ENCODE measurements around the gene NEK11. TPM values are rescaled to one million over a fixed set of nuclear protein-coding genes. Genes with fewer than 3 reads are reported as not detected.
"Not testable (repeated sequence)": the region's sequence is repeated elsewhere in the genome, so short reads cannot be mapped to it uniquely, and the experiment has no call there.

The NEK11 gene
- polyA plus RNA-seq, 10 donors = 6.5 to 9.8 (median 8.2) TPM

DNA sequence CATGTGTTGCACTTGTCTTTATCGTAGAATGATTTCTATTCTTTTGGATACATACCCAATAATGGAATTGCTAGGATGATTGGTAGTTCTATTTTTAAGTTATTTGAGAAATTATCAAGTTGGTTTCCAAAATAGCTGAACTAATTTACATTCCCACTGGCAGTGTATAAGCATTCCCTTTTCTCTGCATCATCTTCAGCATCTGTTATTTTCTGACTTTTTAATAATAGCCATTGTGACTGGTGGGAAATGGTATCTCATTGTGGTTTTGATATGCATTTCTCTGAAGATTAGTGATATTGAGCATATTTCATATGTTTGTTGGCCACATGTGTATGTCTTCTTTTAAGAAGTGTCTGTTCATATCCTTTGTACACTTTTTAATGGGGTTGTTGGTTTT, 273.2 kb downstream of the NEK11 start:
- DNase-seq = no peak

DNA sequence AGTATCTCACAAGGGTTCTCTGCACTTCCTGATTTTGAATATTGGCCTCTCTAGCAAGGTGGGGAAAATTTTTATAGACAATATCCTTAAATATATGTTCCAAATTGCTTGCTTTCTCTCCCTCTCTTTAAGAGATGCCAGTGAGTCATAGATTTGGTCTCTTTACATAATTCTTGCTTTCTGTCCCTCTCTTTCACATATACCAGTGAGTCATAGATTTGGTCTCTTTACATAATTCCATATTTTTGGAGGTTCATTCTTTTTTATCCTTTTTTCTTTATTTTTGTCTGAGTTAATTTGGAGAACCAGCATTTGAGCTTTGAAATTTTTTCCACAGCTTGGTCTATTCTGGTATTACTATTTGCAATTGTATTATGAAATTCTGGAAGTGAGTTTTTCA, 277.2 kb downstream of the NEK11 start:
- no peak for DNase-seq

DNA sequence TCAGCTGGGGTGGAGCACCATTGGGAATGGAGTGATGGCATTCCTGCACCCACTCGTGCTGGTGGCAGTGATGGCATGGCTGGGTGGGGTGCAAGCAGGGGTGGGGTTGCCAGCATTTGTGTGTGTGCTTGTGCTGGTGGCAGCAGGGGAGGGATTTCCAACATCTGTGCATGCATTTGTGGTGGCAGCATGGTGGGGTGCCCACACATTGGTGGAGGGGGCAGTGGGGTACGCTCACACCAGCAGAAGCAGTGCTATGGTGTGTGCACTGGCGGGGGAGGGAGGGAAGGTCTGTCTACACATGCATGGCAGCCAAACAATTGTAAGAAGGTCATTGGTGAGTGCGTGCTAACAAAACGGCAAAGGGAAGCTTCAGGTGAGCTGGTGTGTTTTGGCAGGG, 278.2 kb downstream of the NEK11 start:
- DNase-seq = no peak

DNA sequence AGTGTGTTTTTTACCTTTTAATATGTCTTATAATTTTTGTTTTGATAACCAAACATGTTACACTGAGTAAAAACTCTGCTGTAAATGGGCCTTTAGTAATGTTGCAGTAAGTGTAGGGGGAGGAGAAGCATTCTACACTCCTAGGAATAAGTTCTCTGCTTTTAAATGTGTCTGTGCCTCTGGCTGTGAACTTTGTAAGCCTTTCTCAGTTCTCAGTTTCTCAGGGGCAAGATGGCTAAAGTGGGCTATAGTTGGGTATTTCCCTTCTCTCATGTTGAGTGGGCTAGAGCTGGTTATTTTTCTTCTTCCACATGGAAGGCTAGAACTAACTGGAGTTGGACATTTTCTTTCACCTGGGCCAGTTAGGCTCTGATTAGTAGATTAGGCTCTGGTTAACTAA, 279.6 kb downstream of the NEK11 start:
- no peak for DNase-seq

DNA sequence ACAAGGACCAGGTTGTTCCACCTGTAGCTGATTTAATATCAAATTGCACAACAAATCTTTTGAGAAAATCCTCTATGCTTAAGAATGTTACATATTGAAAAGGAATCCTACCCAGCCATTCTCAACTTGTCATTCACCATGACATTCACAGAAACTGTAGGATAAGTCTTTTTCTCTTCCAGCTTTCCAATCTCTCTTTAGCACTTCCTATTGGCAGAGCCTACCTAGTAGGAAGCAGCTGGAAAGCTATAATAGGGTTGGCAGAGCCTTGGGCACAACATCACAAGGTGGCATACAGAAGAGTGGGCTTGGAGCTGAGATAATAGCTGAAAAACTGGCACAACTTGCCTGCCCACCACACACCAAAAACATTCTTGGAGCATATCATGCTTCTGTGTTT, 287.6 kb downstream of the NEK11 start:
- no peak for DNase-seq

DNA sequence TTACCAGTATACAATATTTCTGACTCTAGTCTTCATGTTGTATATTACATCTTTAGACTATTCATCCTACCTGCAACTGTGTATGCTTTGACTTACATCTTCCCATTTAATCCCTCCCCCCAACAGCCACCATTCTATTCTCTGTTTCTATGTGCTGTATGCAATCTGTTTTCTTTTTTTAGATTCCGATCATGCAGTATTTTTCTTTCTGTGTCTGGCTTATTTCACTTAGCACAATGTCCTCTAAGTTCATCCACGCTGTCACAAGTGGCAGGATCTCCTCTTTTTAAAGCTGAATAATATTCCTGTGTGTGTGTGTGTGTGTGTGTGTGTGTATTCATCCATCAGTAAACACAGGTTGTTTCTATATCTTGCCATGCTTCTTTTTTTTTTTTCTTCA, 288.5 kb downstream of the NEK11 start:
- no peak for DNase-seq

DNA sequence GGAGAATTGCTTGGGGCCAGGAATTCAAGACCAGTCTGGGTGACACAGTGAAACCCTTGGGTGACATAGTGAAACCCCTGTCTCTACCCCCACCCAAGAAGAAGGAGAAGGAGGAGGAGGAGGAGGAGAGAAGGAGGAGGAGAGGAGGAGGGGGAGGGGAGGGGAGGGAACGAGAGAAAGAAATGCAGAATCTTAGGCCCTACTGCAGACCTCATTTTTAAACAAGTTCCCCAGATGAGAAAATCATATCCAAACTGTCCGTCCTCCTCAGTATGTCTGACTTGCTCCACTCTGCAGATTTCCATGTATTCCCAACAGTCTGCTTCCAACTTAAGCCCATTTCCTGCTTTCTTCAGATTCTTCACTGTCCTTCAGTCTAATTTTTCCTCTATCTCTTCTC, 291.0 kb downstream of the NEK11 start:
- no peak for DNase-seq

DNA sequence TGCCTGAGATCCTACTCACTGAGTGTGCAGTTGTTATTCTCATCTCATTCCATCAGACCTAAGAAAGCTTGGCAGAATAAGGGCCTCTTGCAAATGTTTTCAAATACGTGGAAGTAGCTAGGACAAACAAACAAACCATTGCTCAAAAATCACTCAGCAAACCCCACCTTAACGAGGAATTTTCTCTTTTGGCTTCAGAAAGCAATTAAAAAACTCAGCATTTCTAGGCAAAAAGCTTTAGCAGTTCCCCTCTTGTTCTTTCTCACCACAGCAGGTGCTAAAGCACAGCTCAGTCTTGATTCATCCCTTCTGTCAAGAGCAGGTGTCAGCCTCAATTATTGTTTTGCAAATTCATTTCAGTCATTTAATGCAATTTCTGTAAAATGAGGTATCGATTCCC, 296.3 kb downstream of the NEK11 start:
- no peak for DNase-seq

DNA sequence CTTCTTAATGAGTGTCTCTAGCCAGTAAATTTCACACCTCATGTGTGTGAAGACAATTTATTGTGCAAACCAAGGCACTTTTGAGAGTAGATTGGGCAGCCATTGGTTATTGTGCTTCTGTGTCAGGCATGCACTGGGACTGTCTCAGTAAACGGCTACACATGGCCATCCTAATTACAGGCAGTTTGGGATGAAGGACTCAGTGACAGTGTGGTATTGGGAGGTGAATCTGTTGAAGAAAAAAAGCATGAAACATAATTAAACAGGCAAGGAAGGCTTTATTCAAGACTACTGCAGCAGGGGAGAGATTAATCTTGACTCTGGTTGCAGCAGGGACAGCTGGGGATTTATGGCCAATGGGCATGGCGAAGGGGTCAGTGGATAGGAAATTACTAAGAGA, 297.1 kb downstream of the NEK11 start:
- DNase-seq = no peak

DNA sequence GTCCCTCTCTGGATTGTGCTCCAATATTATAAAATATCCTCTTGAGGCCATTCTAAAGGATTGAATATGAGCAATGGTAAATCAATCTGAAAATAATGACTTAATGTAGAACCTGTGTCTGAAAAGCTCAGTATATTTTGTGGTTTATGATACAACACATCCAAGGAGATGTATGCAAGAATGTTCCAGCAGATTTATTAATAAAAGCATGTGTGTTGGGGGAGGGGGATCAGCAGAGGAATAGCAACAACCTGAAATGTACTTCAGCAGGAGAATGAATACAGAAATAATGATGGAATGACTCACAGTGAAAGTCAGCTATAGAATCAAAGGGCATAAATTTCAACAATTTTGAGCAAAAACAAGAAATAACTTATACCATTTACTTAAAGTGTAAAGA, 298.2 kb downstream of the NEK11 start:
- DNase-seq = peak in 1 of 3 donors; percentile 10

DNA sequence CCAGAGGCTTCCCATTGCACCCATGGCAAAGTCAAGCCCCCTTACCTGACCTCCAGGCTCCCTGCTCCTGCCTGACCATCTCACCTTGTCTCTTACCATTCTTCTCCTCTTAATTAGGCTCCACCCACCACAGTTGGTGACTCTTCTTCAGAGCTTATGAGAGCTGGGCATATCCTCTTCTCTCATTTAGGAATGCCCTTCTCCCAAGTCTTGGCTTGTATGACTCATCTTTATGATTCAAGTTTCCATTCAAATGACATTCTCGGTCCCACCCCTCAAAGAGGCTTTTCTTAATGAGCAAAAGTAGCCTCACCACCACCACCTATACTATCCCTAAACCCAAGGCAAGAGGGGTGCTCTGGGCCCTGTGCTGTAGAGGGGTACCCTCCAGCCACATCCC, 299.6 kb downstream of the NEK11 start:
- DNase-seq = no peak

DNA sequence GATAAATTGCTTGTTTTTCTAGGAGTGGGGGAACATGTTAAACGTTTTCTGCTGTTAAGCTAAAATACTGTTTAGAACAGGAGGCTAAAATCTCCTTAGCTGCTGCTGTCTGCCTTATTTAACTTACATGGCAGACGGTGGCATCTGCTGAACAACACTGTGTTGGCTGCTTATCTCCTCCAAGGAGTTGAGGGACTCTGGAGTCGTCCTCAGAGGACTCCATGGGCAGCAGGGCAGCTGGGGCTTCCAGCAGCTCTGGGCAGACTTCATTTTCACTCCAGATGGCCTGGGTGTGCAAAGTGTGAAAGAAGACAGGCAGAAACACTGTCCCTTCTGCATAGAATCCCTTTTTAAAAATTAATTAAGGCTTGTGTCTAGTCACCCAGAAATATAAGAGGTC, 302.0 kb downstream of the NEK11 start:
- no peak for DNase-seq

DNA sequence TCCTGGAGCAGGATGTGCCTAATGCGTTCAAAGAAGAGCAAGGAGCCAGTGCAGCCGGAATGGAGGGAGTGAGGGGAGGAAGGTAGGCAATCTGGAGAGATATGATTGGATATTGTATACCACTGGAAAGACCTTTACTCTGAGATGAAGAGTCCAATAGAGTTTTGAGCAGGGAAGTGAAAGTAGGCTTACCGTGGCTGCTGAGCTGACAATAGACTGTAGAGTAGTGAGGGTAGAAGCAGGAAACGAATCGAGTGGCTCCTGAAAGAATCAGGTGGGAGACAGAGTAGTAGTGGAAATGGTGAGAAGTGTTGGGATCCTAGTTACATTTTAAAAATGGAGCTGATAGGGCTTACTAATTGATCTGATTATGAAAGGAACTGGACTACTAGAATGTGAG, 303.1 kb downstream of the NEK11 start:
- DNase-seq = no peak

DNA sequence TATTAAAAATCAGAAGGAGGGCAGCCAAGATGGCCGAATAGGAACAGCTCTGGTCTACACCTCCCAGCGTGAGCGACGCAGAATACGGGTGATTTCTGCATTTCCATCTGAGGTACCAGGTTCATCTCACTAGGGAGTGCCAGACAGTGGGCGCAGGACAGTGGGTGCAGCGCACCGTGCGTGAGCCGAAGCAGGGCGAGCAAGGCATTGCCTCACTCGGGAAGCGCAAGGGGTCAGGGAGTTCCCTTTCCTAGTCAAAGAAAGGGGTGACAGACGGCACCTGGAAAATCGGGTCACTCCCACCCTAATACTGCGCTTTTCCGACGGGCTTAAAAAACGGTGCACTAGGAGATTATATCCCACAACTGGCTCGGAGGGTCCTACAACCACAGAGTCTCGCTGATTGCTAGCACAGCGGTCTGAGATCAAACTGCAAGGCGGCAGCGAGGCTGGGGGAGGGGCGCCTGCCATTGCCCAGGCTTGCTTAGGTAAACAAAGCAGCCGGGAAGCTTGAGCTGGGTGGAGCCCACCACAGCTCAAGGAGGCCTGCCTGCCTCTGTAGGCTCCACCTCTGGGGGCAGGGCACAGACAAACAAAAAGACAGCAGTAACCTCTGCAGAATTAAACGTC, 304.9 kb downstream of the NEK11 start:
- not testable (repeated sequence) for DNase-seq

DNA sequence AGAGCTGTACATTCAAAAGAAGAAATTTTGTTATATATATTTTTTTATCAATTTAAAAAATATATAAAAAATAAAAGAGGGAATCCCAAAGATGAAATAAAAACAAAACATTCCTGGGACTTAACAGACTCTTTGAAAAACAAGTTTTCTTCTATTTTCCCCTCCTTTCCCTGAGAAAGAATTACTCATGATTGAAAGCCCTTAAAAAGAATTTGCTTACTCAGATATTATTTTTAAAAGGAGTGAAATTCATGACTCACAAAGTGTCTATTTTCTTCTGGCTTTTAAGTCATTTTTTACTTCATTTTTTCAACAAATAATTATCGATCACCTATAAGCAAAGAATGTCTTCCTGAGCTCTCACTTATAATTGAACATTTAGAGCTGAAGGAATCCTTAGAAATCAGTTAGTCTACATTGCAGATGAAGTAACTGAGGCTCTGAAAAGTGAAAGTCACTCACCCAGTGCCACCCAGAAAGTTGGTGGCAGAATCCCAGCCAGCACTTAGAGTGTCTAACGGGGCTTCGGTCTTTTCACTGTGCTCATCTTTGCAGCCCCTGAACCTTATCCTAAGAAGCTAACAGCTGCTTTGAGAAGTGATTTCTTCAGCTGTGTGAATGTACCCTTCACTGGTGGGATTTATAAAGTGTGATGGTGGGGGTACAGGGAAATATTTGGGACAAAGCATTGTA, 312.4 kb downstream of the NEK11 start:
- no peak for DNase-seq

DNA sequence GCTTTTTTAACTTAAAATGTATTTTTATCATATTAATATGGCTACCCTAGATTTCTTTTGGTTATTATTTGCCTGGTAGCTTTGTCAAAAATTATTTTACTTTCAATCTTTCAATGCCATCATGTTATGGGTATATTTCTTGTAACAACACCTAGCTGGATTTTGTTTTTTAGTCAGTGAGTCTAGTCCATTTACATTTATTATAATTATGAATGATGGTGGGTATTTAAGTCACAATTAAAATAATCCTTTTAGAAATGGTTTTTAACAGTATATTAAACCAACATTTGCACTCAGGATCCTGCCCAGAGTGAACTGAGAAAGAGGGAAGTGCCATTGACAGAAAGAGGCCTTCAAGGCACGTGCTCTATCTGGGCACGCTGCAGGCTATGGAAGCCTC, 315.1 kb downstream of the NEK11 start:
- no peak for DNase-seq

DNA sequence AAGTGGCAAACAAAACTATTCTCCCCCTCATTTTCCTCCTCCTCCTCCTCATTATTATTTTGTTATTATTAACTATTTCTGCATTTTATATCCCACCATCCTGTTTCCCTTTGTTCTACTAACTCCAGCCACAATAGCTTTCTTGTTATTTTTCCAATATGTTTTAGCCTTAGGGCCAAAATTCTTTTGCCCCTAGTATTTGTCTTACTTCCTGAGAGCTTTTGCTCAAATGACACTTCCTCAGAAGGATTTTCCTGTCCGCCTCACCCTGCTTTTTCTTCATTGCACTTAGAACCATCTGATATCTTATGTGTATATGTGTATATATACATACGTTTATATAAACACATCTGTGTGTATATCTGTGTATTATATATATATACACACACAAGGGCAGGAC, 322.2 kb downstream of the NEK11 start:
- no peak for DNase-seq

DNA sequence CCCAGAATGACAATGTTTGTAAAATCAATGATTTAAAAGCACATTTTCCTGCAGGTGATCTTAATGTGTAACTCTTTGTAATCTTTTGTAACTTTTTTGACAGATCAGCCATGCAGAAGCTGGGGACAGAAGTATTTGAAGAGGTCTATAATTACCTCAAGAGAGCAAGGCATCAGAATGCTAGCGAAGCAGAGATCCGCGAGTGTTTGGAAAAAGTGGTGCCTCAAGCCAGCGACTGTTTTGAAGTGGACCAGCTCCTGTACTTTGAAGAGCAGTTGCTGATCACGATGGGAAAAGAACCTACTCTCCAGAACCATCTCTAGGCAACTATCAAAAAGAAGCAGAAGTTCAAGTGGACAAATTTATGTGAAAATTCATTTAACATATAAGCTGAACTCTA, 322.8 kb downstream of the NEK11 start:
- no peak for DNase-seq

DNA sequence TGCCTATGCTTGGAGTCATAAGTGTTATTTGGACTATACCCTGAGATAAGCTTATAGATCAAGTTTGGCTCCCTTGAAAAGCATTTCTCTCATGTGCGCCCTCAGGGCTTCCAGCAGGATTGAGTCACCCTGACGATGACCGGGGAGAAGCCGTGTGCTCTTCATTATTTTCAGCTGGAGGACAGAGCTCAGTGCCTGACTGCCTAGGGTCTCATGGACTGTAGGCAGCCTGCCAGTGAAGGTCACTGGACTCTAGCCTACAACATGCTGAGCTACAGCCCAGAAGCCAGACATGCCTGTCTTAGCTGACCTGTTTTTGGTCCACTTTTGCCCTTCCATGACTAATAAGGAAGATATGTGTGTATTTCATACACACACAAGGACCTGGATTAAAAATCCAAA, 323.3 kb downstream of the NEK11 start:
- peak in 1 of 3 donors; percentile 30 for DNase-seq

DNA sequence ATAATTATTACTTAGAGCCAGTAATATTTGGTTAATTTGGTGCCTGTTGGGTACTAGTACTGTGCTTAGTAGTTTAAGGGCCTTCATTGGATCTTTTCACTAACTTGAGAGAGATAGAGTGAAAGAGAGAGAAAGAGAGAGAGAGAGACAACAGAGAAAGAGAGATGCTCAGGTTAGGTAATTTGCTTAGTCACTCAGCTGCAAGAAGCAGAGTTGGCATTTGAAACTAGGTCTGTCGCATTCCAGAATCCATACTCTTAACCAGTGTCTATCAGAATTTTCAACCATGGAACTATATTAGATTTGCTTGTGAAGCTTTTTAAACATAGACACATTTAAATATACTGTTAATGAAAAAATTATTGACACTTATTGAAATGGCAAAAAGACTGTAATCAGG, 323.8 kb downstream of the NEK11 start:
- DNase-seq = no peak

DNA sequence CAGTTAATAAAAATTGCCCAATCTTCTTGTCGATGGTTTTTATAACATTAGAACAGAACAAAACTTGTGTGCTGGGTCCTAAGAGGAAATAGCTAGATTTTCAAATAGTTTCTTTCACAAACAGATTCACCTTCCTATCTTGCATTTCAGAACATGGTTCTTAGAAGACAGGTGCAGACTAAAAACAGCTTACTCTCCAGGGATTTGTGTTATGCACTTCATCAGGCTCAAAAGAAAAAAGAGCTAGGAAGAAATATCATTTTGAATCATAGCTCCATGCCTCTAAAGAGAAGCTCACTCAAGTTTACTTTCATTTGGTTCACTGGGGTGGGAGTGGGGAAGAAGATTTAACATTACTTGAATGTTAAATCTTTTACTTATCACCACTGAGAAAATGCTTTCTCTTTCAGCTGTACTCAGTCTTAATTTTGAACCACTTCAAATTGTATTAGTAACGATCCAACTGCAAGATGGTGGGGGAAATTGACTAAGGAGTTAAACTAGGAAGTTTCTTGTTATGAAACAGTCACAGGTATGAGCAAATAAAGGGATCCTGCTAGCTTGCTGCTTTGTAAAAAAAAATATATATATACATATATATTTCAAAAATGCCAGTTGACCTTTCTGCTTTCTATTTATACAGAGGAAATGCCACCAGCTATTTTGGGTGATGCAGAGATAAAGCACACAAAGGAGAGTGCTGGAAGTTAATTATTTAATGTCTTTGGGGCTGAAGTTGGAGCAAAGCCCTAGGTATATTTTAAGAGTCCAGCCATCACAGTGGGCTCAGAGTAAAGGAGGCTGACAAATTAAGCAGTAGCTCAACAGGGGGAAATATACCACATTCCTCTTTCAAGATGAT, 326.6 kb downstream of the NEK11 start:
- DNase-seq = no peak

DNA sequence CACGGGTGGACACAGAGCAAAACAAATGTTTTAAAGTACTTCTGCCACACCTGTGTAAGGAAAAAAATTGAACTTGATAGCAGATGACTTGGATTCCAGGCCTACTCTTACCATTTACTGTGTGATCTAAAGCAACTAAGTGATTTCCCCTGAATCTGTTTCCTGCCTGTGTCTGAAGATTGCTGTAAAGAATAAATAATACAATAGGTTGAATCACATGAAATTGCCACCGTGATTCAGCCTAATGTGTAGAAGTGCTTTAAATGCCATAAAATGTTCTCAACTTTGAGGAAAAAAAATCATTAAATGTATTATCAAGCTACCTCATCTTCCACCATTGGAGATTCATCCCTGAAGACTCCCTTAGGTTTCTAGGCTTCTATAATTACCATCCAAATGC, 327.3 kb downstream of the NEK11 start:
- no peak for DNase-seq

DNA sequence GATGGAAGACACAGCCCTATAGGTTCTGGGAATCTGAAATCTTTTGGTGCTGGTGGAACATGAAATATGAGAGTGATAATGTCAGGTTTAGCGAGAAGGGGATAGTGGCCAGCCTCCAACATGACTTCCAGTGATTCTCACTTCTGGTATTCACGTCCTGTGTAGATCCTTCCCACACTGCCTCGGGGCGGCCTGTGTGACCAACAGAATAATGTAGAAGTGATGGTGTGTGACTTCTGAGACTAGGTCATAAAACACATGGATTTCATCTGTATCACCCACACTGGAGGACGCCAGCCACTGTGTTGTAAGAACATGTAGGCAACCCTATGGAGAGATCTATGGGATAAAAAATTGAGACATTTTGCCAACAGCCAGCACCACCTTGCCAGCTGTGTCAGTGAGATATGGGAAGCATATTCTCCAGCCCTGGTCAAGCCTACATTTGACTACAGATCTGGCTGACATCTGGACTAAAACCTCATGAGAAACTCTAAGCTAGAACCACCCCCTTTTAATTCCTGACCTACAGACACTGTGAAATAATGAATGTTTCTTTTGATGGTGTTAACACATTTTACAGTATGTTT, 329.4 kb downstream of the NEK11 start:
- DNase-seq = no peak

Measured in muscle of back (tissue), 11 donors.